ENCODE results near the gene RABGEF1. TPM values are rescaled to one million over a fixed set of nuclear protein-coding genes. Genes with fewer than 3 reads are reported as not detected.
A peak's percentile ranks its signal among the peaks of the same experiment; 100 is the strongest.

The RABGEF1 gene
- total and polyA plus RNA-seq, 12 donors = 7.2 to 23.4 (median 16.6) TPM

- no peak overlapping the region for H3K4me3 ChIP-seq
- peaks cover 0 to 17% (median 0%) of the 10 kb centered on the region in 9 donors for H3K36me3 ChIP-seq
- H3K4me1 ChIP-seq = no peaks in the 10 kb centered on the region
- WGBS, 2 donors = 96 to 100% methylated on average over 3 of the region's 3 CpGs
- peaks cover 0 to 12% (median 6%) of the 10 kb centered on the region in 11 donors for H3K9me3 ChIP-seq
- intact Hi-C loops (cut with DNase I) = no loop called here
- no peak overlapping the region for H3K27ac ChIP-seq
- no peak for TF ChIP-seq CTCF (IDR thresholded peaks at IDR 0.05)
- ATAC-seq (no peak), DNase-seq (no peak)
- no peaks in the 10 kb centered on the region for H3K27me3 ChIP-seq
Measured at GRCh38 chr7:66729274-66729673, 11.3 kb upstream of the RABGEF1 start.

GRCh38 chr7:66731986-66732385 is 8.5 kb upstream of the RABGEF1 start:
- ATAC-seq = peak in 4 of 8 donors; percentile 16 to 52 (median 30)
- no peak for DNase-seq
- no peak for TF ChIP-seq CTCF (IDR thresholded peaks at IDR 0.05)
- no peaks in the 10 kb centered on the region for H3K4me1 ChIP-seq
- no peak overlapping the region for H3K27ac ChIP-seq
- no peak overlapping the region for H3K4me3 ChIP-seq
- H3K27me3 ChIP-seq = no peaks in the 10 kb centered on the region
- intact Hi-C loops (cut with DNase I) = loop anchor here in 2 of 10 donors (10.0 kb wide), 2 partner anchors 47 to 77 kb away; no protein-coding TSS in a partner anchor
- 73 to 82% methylated on average over 11 of the region's 11 CpGs for WGBS, 2 donors
- peaks cover 0 to 20% (median 10%) of the 10 kb centered on the region in 9 donors for H3K36me3 ChIP-seq
- H3K9me3 ChIP-seq = peaks cover 0 to 15% (median 10%) of the 10 kb centered on the region in 11 donors

- peaks cover 0 to 20% (median 10%) of the 10 kb centered on the region in 9 donors for H3K36me3 ChIP-seq
- peaks cover 0 to 15% (median 10%) of the 10 kb centered on the region in 11 donors for H3K9me3 ChIP-seq
- no peak overlapping the region for H3K27ac ChIP-seq
- intact Hi-C loops (cut with DNase I) = loop anchor here in 2 of 10 donors (10.0 kb wide), 2 partner anchors 48 to 78 kb away; no protein-coding TSS in a partner anchor
- H3K27me3 ChIP-seq = no peaks in the 10 kb centered on the region
- peak in 1 of 8 donors; percentile 9 for ATAC-seq
- TF ChIP-seq CTCF (IDR thresholded peaks at IDR 0.05) = no peak
- no peak for DNase-seq
- H3K4me1 ChIP-seq = peaks cover 0 to 3% (median 0%) of the 10 kb centered on the region in 9 donors
- no peak overlapping the region for H3K4me3 ChIP-seq
- WGBS, 2 donors = 88 to 91% methylated on average over 9 of the region's 9 CpGs
Measured at GRCh38 chr7:66732439-66732838, 8.1 kb upstream of the RABGEF1 start.

GRCh38 chr7:66734006-66734405 is 6.5 kb upstream of the RABGEF1 start:
- DNase-seq (no peak), ATAC-seq (no peak)
- no peaks in the 10 kb centered on the region for H3K27me3 ChIP-seq
- intact Hi-C loops (cut with DNase I) = loop anchor here in 2 of 10 donors (10.0 kb wide), 2 partner anchors 49 to 79 kb away; no protein-coding TSS in a partner anchor
- H3K4me3 ChIP-seq = no peak overlapping the region
- 88 to 90% methylated on average over 6 of the region's 6 CpGs for WGBS, 2 donors
- H3K4me1 ChIP-seq = peaks cover 0 to 10% (median 4%) of the 10 kb centered on the region in 9 donors
- peaks cover 0 to 24% (median 10%) of the 10 kb centered on the region in 9 donors for H3K36me3 ChIP-seq
- TF ChIP-seq CTCF (IDR thresholded peaks at IDR 0.05) = no peak
- H3K27ac ChIP-seq = no peak overlapping the region
- peaks cover 0 to 15% (median 10%) of the 10 kb centered on the region in 11 donors for H3K9me3 ChIP-seq
